ENCODE measurements around the gene PDZD11. TPM values are rescaled to one million over a fixed set of nuclear protein-coding genes. Genes with fewer than 3 reads are reported as not detected.

Gene PDZD11
- polyA plus RNA-seq, 1 of the 3 experiments (the other 2 are of a cell fraction) = 169 TPM

DNA sequence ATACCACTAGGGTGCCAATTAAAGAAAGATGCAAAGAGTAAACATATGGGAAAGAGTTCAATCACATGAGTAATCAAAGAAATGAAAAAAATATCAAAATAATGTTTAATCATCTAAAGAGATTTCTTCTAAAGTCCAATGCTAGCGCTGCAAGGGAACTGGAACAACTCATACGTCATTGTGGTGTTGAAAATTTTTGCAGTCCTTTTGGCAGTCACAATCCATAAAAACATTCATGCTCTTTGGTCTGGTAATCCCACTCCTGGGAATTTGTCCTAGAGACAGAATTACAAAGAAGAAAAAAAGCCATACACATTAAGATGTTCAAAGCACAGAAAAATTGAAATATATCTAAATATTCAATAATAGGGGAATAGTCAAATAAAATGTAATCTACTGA lies 34.3 kb downstream of the PDZD11 start:
- no peak for TF ChIP-seq SMC3 (IDR thresholded peaks at IDR 0.05; ENCODE audit: low read depth, low read length)
- TF ChIP-seq JUND (IDR thresholded peaks at IDR 0.05) = no peak
- no peak for TF ChIP-seq GATA2 (CRISPR knock-in tag; IDR thresholded peaks at IDR 0.05)
- TF ChIP-seq, protein P1, sequence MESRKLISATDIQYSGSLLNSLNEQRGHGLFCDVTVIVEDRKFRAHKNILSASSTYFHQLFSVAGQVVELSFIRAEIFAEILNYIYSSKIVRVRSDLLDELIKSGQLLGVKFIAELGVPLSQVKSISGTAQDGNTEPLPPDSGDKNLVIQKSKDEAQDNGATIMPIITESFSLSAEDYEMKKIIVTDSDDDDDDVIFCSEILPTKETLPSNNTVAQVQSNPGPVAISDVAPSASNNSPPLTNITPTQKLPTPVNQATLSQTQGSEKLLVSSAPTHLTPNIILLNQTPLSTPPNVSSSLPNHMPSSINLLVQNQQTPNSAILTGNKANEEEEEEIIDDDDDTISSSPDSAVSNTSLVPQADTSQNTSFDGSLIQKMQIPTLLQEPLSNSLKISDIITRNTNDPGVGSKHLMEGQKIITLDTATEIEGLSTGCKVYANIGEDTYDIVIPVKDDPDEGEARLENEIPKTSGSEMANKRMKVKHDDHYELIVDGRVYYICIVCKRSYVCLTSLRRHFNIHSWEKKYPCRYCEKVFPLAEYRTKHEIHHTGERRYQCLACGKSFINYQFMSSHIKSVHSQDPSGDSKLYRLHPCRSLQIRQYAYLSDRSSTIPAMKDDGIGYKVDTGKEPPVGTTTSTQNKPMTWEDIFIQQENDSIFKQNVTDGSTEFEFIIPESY (IDR thresholded peaks at IDR 0.05; ENCODE audit: borderline replicate concordance, low read depth) = no peak
- no peak for TF ChIP-seq PBX3 (IDR thresholded peaks at IDR 0.05)
- TF ChIP-seq FOSL2 (IDR thresholded peaks at IDR 0.05; ENCODE audit: borderline replicate concordance, low read depth) = no peak
- TF ChIP-seq MEF2A (IDR thresholded peaks at IDR 0.05; ENCODE audit: borderline replicate concordance, low read depth) = no peak
- TF ChIP-seq POLR2AphosphoS5 (IDR thresholded peaks at IDR 0.05; ENCODE audit: low read depth, low read length) = no peak
- TF ChIP-seq MXI1 (IDR thresholded peaks at IDR 0.05; ENCODE audit: low read depth, low read length) = no peak
- no peak for TF ChIP-seq ELF1 (IDR thresholded peaks at IDR 0.05)
- no peak for TF ChIP-seq RXRA (IDR thresholded peaks at IDR 0.05; ENCODE audit: borderline replicate concordance, low read depth)
- TF ChIP-seq RAD21 (IDR thresholded peaks at IDR 0.05; ENCODE audit: low read length) = no peak
- TF ChIP-seq SIN3A (IDR thresholded peaks at IDR 0.05; ENCODE audit: borderline replicate concordance, low read depth, low read length) = no peak
- TF ChIP-seq USF2 (IDR thresholded peaks at IDR 0.05; ENCODE audit: borderline replicate concordance, low read depth, low read length) = no peak
- TF ChIP-seq RFX5 (IDR thresholded peaks at IDR 0.05; ENCODE audit: low read length) = no peak
- TF ChIP-seq NFIC (IDR thresholded peaks at IDR 0.05; ENCODE audit: borderline replicate concordance) = no peak
- TF ChIP-seq RCOR1 (IDR thresholded peaks at IDR 0.05; ENCODE audit: low read length) = no peak
- TF ChIP-seq, protein P2, sequence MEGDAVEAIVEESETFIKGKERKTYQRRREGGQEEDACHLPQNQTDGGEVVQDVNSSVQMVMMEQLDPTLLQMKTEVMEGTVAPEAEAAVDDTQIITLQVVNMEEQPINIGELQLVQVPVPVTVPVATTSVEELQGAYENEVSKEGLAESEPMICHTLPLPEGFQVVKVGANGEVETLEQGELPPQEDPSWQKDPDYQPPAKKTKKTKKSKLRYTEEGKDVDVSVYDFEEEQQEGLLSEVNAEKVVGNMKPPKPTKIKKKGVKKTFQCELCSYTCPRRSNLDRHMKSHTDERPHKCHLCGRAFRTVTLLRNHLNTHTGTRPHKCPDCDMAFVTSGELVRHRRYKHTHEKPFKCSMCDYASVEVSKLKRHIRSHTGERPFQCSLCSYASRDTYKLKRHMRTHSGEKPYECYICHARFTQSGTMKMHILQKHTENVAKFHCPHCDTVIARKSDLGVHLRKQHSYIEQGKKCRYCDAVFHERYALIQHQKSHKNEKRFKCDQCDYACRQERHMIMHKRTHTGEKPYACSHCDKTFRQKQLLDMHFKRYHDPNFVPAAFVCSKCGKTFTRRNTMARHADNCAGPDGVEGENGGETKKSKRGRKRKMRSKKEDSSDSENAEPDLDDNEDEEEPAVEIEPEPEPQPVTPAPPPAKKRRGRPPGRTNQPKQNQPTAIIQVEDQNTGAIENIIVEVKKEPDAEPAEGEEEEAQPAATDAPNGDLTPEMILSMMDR (IDR thresholded peaks at IDR 0.05) = no peak
- Histone ChIP-seq H4K20me1 (ENCODE audit: insufficient read depth) (no peaks in the 10 kb centered on the region), H3F3A (replicated peaks; ENCODE audit: insufficient read depth) (no peaks in the 10 kb centered on the region), H3K27ac (ENCODE audit: low read depth in 2 of 2, low read length in 1 of 2) (no peak overlapping the region), H3K79me2 (ENCODE audit: insufficient read depth) (no peaks in the 10 kb centered on the region), H2AFZ (ENCODE audit: low read depth) (no peak overlapping the region), H3K4me1 (ENCODE audit: control insufficient read depth in 1 of 2, insufficient read depth in 2 of 2, low read depth in 1 of 2, low read length in 1 of 2) (no peaks in the 10 kb centered on the region), H3K4me2 (no peak overlapping the region), H3K9ac (no peak overlapping the region), H3K4me3 (ENCODE audit: low read depth in 2 of 2, low read length in 1 of 2) (no peak overlapping the region), H3K9me3 (no peaks in the 10 kb centered on the region), H3K9me2 (no peaks in the 10 kb centered on the region), H3K36me3 (replicated peaks in 1 of 2; ENCODE audit: control insufficient read depth in 1 of 2, insufficient read depth in 2 of 2, low read length in 1 of 2) (no peaks in the 10 kb centered on the region), H3K27me3 (ENCODE audit: insufficient read depth) (no peaks in the 10 kb centered on the region; the same call in 1 of the 2 replicates)
- ChIA-PET POLR2A (no interaction called here), CTCF (no interaction called here)
- DNase-seq = no peak
- WGBS (ENCODE audit: low lambda C conversion rate) = 37% methylated on average over 2 of the region's 2 CpGs
